ENCODE data around the gene ACTMAP. TPM values are rescaled to one million over a fixed set of nuclear protein-coding genes. Genes with fewer than 3 reads are reported as not detected.
A peak's percentile ranks its signal among the peaks of the same experiment; 100 is the strongest.

Gene ACTMAP
- total and polyA plus RNA-seq, 2 of the 13 experiments (the other 11 are each of a cell fraction or from before 2014, with no cell fraction given): 2.2 to 7.9 TPM

DNA sequence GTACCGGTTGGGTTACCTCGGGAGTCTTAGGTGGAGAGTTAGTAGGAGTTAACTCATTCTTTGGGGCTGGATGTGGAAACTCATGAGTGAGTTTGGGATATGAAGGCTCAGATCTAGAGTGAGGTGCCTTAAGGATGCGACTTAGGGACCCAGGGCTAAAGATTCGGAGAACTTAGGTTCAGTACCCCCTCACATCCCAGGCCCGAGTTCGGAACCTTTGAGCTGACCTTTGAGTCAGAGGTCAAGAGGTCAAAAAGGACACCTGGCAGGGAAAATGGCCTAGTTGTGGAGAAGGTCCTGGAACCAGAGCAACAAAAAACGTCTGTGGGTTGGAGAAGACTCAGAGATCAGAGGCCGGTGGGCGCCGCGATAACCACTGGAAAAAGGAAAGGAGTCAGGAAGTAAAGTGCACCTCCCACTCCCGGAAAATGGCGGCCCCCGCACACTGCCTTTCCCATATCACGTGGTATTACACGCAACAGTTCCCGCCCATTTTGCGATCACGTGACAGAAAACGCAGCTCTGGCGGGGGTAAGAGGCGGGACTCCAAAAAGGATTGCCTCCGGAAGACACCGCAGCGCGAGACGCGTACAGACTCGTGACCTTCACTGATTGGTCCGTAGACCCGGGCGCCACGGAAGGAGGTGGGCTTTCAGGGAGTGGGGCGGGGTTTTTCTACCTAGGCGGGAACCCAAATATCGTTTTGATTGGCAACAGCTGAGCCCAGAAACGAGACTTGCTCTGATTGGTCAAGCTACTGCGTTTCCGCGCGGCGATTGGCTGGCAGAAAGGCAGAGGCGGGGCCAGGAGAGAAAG is at the start of gene ACTMAP (continued):
- TF ChIP-seq, protein P1, sequence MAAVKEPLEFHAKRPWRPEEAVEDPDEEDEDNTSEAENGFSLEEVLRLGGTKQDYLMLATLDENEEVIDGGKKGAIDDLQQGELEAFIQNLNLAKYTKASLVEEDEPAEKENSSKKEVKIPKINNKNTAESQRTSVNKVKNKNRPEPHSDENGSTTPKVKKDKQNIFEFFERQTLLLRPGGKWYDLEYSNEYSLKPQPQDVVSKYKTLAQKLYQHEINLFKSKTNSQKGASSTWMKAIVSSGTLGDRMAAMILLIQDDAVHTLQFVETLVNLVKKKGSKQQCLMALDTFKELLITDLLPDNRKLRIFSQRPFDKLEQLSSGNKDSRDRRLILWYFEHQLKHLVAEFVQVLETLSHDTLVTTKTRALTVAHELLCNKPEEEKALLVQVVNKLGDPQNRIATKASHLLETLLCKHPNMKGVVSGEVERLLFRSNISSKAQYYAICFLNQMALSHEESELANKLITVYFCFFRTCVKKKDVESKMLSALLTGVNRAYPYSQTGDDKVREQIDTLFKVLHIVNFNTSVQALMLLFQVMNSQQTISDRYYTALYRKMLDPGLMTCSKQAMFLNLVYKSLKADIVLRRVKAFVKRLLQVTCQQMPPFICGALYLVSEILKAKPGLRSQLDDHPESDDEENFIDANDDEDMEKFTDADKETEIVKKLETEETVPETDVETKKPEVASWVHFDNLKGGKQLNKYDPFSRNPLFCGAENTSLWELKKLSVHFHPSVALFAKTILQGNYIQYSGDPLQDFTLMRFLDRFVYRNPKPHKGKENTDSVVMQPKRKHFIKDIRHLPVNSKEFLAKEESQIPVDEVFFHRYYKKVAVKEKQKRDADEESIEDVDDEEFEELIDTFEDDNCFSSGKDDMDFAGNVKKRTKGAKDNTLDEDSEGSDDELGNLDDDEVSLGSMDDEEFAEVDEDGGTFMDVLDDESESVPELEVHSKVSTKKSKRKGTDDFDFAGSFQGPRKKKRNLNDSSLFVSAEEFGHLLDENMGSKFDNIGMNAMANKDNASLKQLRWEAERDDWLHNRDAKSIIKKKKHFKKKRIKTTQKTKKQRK (IDR thresholded peaks at IDR 0.05; ENCODE audit: low read length): 0 out of 2 replicates have a peak, but pooled peaks have one; percentile 24
- TF ChIP-seq RBFOX2 (IDR thresholded peaks at IDR 0.05; ENCODE audit: low read depth, low read length) (no peak; the same call in 1 of the 2 replicates), SOX5 (CRISPR knock-in tag; IDR thresholded peaks at IDR 0.05; ENCODE audit: borderline replicate concordance) (0 out of 2 replicates have a peak, but pooled peaks have one; percentile 14), FLYWCH1 (CRISPR knock-in tag; IDR thresholded peaks at IDR 0.05) (no peak), SP2 (CRISPR knock-in tag; IDR thresholded peaks at IDR 0.05) (peak; percentile 93), RFXANK (CRISPR knock-in tag; IDR thresholded peaks at IDR 0.05) (peak; percentile 98), ZNF10 (CRISPR knock-in tag; IDR thresholded peaks at IDR 0.05; ENCODE audit: borderline replicate concordance, low read depth) (no peak), TEF (CRISPR knock-in tag; IDR thresholded peaks at IDR 0.05) (no peak), ZNF292 (CRISPR knock-in tag; IDR thresholded peaks at IDR 0.05; ENCODE audit: borderline replicate concordance, low read depth) (no peak), ZNF460 (CRISPR knock-in tag; IDR thresholded peaks at IDR 0.05; ENCODE audit: borderline replicate concordance) (no peak), MBD4 (IDR thresholded peaks at IDR 0.05; ENCODE audit: borderline replicate concordance, low read length) (no peak), ZNF343 (CRISPR knock-in tag; IDR thresholded peaks at IDR 0.05) (no peak), ZSCAN9 (CRISPR knock-in tag; IDR thresholded peaks at IDR 0.05; ENCODE audit: borderline replicate concordance) (0 out of 2 replicates have a peak, but pooled peaks have one; percentile 37), ZNF232 (CRISPR knock-in tag; IDR thresholded peaks at IDR 0.05; ENCODE audit: borderline replicate concordance) (no peak), ZNF839 (CRISPR knock-in tag; IDR thresholded peaks at IDR 0.05; ENCODE audit: borderline replicate concordance) (no peak), SMYD3 (CRISPR knock-in tag; IDR thresholded peaks at IDR 0.05) (no peak), ZBTB20 (CRISPR knock-in tag; IDR thresholded peaks at IDR 0.05; ENCODE audit: borderline replicate concordance, low read depth) (no peak), TCF7 (IDR thresholded peaks at IDR 0.05; ENCODE audit: low read depth) (no peak), ZNF3 (CRISPR knock-in tag; IDR thresholded peaks at IDR 0.05) (no peak), ZNF180 (CRISPR knock-in tag; IDR thresholded peaks at IDR 0.05; ENCODE audit: borderline replicate concordance, low read depth) (no peak), ZBTB33 (CRISPR knock-in tag; IDR thresholded peaks at IDR 0.05) (no peak; the same call in 1 of the 2 replicates), SNRNP70 (IDR thresholded peaks at IDR 0.05; ENCODE audit: low read depth, low read length) (no peak), SMAD1 (CRISPR knock-in tag; IDR thresholded peaks at IDR 0.05; ENCODE audit: borderline replicate concordance, low read depth) (no peak)
- TF ChIP-seq, protein P2, sequence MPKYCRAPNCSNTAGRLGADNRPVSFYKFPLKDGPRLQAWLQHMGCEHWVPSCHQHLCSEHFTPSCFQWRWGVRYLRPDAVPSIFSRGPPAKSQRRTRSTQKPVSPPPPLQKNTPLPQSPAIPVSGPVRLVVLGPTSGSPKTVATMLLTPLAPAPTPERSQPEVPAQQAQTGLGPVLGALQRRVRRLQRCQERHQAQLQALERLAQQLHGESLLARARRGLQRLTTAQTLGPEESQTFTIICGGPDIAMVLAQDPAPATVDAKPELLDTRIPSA (CRISPR knock-in tag; IDR thresholded peaks at IDR 0.05; ENCODE audit: borderline replicate concordance): no peak
